Endodermal cell (in vitro differentiated cells): Measurements from ENCODE around the gene GTF2IRD1. TPM values are rescaled to one million over a fixed set of nuclear protein-coding genes. Genes with fewer than 3 reads are reported as not detected.

Experiments used
- DNase-seq: peaks from one replicate; pipeline ENCODE4 v3.0.0-alpha.2; 2017
- H3K27ac ChIP-seq: 2 replicates; pipeline ENCODE4 v1.5.1; 2013; ENCODE audit warnings: mild to moderate bottlenecking, low read depth, low read length, moderate library complexity
- H3K27me3 ChIP-seq: 2 replicates; pipeline ENCODE4 v1.6.1; 2013; ENCODE audit warnings: mild to moderate bottlenecking, low read length, moderate library complexity; ENCODE audit not compliant: insufficient read depth, control insufficient read depth, poor library complexity, severe bottlenecking
- H3K36me3 ChIP-seq: 2 replicates; pipeline ENCODE4 v1.7.0; 2013; ENCODE audit warnings: mild to moderate bottlenecking, low read length, moderate library complexity; ENCODE audit not compliant: control insufficient read depth, insufficient read depth
- H3K4me1 ChIP-seq: one replicate; pipeline ENCODE4 v1.7.0; 2013; ENCODE audit warnings: low read length; ENCODE audit not compliant: control insufficient read depth, insufficient read depth
- H3K4me3 ChIP-seq: 2 replicates; pipeline ENCODE4 v1.5.1; 2013; ENCODE audit warnings: mild to moderate bottlenecking, low read length, moderate library complexity
- H3K9ac ChIP-seq: 2 replicates; pipeline ENCODE4 v1.6.1; 2013; ENCODE audit warnings: mild to moderate bottlenecking, low read length, moderate library complexity; ENCODE audit not compliant: poor library complexity, severe bottlenecking; ENCODE audit errors: extremely low read depth
- H3K9me3 ChIP-seq: 2 replicates; pipeline ENCODE4 v1.6.1; 2013; ENCODE audit warnings: mild to moderate bottlenecking, low read length, moderate library complexity; ENCODE audit not compliant: control insufficient read depth
- H3K27ac Mint-ChIP-seq: 2 replicates; pipeline ENCODE4 v1.8.0; 2020; ENCODE audit warnings: mixed read lengths
- H3K27me3 Mint-ChIP-seq: 2 replicates; pipeline ENCODE4 v1.8.0; 2021; ENCODE audit warnings: mild to moderate bottlenecking, mixed read lengths; ENCODE audit not compliant: insufficient read depth
- H3K36me3 Mint-ChIP-seq: 2 replicates; pipeline ENCODE4 v1.8.0; 2020; ENCODE audit warnings: low read depth, mixed read lengths
- H3K4me1 Mint-ChIP-seq: 2 replicates; pipeline ENCODE4 v1.8.0; 2020; ENCODE audit warnings: mixed read lengths
- H3K4me3 Mint-ChIP-seq: 2 replicates; pipeline ENCODE4 v1.8.0; 2020; ENCODE audit warnings: mild to moderate bottlenecking, moderate library complexity, mixed read lengths
- H3K9me3 Mint-ChIP-seq: 2 replicates; pipeline ENCODE4 v1.8.0; 2020; ENCODE audit warnings: mild to moderate bottlenecking, mixed read lengths
- CTCF ChIP-seq: fragments of 200-600 bp; sonication (generic); conservative IDR thresholded peaks from 2 replicates; pipeline ENCODE4 v1.5.0; 2021; ENCODE audit warnings: antibody characterized with exemption, mild to moderate bottlenecking
- WGBS, 2 experiments: methylation state at CpG; one replicate each; pipeline versions ENCODE4 v1.1.5 to v1.1.7; 2013; ENCODE audit warnings: missing lambda C conversion rate in 2 of 2, mixed read lengths in 1 of 2; ENCODE audit not compliant: insufficient coverage in 1 of 2, insufficient read length in 1 of 2; 5-methylcytosine and 5-hydroxymethylcytosine counted together
- total RNA-seq, 2 donors: library from RNA; stranded (reverse); fragmentation: NEBNext Ultra II Directional in 1 of 2; extraction: Animal tissue kit (Norgen Biotek cat#: 25700) in 1 of 2; gene quantifications; 2 replicates in 1 of 2; 3 replicates in 1 of 2; pipeline ENCODE4 v1.2.1, GENCODE V29; 2021

The GTF2IRD1 gene
- total RNA-seq, 2 donors from 2014 or later = 54.8 to 84.4 TPM

- Histone ChIP-seq H3K4me3 (peak overlapping the region; percentile 86), H3K27me3 (no peaks in the 10 kb centered on the region), H3K27ac (peak overlapping the region; percentile 68), H3K36me3 (peaks cover 5% of the 10 kb centered on the region), H3K4me1 (no peaks in the 10 kb centered on the region), H3K9me3 (peaks cover 6% of the 10 kb centered on the region), H3K9ac (peak overlapping the region; percentile 72)
- H3K9me3 Mint-ChIP-seq = peaks cover 7% of the 10 kb centered on the region
- H3K4me3 Mint-ChIP-seq = peak overlapping the region; percentile 67
- peak overlapping the region; percentile 74 for H3K27ac Mint-ChIP-seq
- H3K27me3 Mint-ChIP-seq = no peaks in the 10 kb centered on the region
- H3K36me3 Mint-ChIP-seq = peaks cover 7% of the 10 kb centered on the region
- no peak for TF ChIP-seq CTCF
- 84 to 86% methylated on average over 8 to 13 of the region's 13 CpGs for WGBS, 2 experiments
- peaks cover 20% of the 10 kb centered on the region for H3K4me1 Mint-ChIP-seq
- no peak for DNase-seq
Observed at GRCh38 chr7:74455291-74455804, 1.6 kb downstream of the GTF2IRD1 start.

- Mint-ChIP-seq H3K4me3 (peak overlapping the region; percentile 67), H3K9me3 (peaks cover 7% of the 10 kb centered on the region), H3K4me1 (peaks cover 20% of the 10 kb centered on the region), H3K27me3 (no peaks in the 10 kb centered on the region), H3K27ac (peak overlapping the region; percentile 35), H3K36me3 (peaks cover 7% of the 10 kb centered on the region)
- Histone ChIP-seq H3K4me1 (no peaks in the 10 kb centered on the region), H3K27ac (no peak overlapping the region), H3K9me3 (peaks cover 6% of the 10 kb centered on the region), H3K9ac (peak overlapping the region; percentile 15), H3K27me3 (no peaks in the 10 kb centered on the region), H3K36me3 (peaks cover 5% of the 10 kb centered on the region), H3K4me3 (peak overlapping the region; percentile 86)
- WGBS, 2 experiments = 86 to 90% methylated on average over 3 to 6 of the region's 6 CpGs
- no peak for TF ChIP-seq CTCF
- DNase-seq = no peak
Observed at GRCh38 chr7:74455928-74456327, 2.2 kb downstream of the GTF2IRD1 start.

GRCh38 chr7:74457007-74457406 lies 3.3 kb downstream of the GTF2IRD1 start:
- no peak for TF ChIP-seq CTCF
- Histone ChIP-seq H3K27me3 (no peaks in the 10 kb centered on the region), H3K4me3 (no peak overlapping the region), H3K27ac (no peak overlapping the region), H3K36me3 (peaks cover 5% of the 10 kb centered on the region), H3K9me3 (peaks cover 6% of the 10 kb centered on the region), H3K9ac (no peak overlapping the region), H3K4me1 (no peaks in the 10 kb centered on the region)
- H3K9me3 Mint-ChIP-seq = peaks cover 3% of the 10 kb centered on the region
- H3K4me3 Mint-ChIP-seq = no peak overlapping the region
- H3K4me1 Mint-ChIP-seq = peaks cover 20% of the 10 kb centered on the region
- WGBS, 2 experiments = 98 to 100% methylated on average over 1 to 5 of the region's 5 CpGs
- H3K36me3 Mint-ChIP-seq = peaks cover 7% of the 10 kb centered on the region
- H3K27me3 Mint-ChIP-seq = no peaks in the 10 kb centered on the region
- DNase-seq = no peak
- peak overlapping the region; percentile 21 for H3K27ac Mint-ChIP-seq
